Measurements from ENCODE around the gene WNT5A.

Gene WNT5A

DNA sequence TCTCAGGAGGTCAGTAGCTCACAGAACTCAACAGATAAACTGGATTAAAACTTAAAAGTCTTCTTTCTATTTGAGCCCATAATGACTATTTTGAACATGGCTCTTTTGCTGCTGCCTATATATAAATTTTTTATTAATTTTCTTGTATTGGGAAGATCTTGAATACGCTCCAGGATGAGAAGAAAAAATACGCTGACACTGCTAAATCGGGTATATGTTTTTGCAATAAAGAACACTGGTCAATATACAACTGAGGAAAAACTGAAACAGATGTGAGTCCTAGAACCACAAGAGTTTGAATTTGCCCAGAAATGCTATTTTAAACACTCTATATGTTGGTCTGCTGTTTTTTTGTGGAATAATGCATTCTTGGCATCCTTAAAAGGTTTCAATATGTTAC is 20.6 kb downstream of the WNT5A start:
- Mint-ChIP-seq H3K27ac (no peak overlapping the region), H3K27me3 (no peaks in the 10 kb centered on the region), H3K4me1 (ENCODE audit: low read depth in 2 of 2) (no peaks in the 10 kb centered on the region), H3K4me3 (no peak overlapping the region), H3K9me3 (peaks cover 0 to 2% of the 10 kb centered on the region in 2 donors), H3K36me3 (ENCODE audit: insufficient read depth) (no peaks in the 10 kb centered on the region)
- DNase-seq (no peak), ATAC-seq (replicated peaks) (no peak)

- Mint-ChIP-seq H3K27me3 (no peaks in the 10 kb centered on the region), H3K4me3 (no peak overlapping the region), H3K4me1 (ENCODE audit: low read depth in 2 of 2) (no peaks in the 10 kb centered on the region), H3K36me3 (ENCODE audit: insufficient read depth) (no peaks in the 10 kb centered on the region), H3K27ac (no peak overlapping the region), H3K9me3 (peaks cover 2 to 9% of the 10 kb centered on the region in 2 donors)
- no peak for ATAC-seq (replicated peaks)
- no peak for DNase-seq
Measured at GRCh38 chr3:55461896-55462295, 25.2 kb downstream of the WNT5A start.

GRCh38 chr3:55459838-55460237 is 27.3 kb downstream of the WNT5A start:
- Mint-ChIP-seq H3K4me3 (no peak overlapping the region), H3K27ac (no peak overlapping the region), H3K36me3 (ENCODE audit: insufficient read depth) (no peaks in the 10 kb centered on the region), H3K4me1 (ENCODE audit: low read depth in 2 of 2) (no peaks in the 10 kb centered on the region), H3K9me3 (peaks cover 3 to 9% of the 10 kb centered on the region in 2 donors), H3K27me3 (no peaks in the 10 kb centered on the region)
- DNase-seq (no peak), ATAC-seq (replicated peaks) (no peak)

GRCh38 chr3:55458181-55458790 is 28.8 kb downstream of the WNT5A start:
- Mint-ChIP-seq H3K36me3 (ENCODE audit: insufficient read depth) (no peaks in the 10 kb centered on the region), H3K4me3 (no peak overlapping the region), H3K4me1 (ENCODE audit: low read depth in 2 of 2) (no peaks in the 10 kb centered on the region), H3K27me3 (no peaks in the 10 kb centered on the region), H3K27ac (no peak overlapping the region), H3K9me3 (peaks cover 7 to 9% of the 10 kb centered on the region in 2 donors)
- DNase-seq (no peak), ATAC-seq (replicated peaks) (no peak)

DNA sequence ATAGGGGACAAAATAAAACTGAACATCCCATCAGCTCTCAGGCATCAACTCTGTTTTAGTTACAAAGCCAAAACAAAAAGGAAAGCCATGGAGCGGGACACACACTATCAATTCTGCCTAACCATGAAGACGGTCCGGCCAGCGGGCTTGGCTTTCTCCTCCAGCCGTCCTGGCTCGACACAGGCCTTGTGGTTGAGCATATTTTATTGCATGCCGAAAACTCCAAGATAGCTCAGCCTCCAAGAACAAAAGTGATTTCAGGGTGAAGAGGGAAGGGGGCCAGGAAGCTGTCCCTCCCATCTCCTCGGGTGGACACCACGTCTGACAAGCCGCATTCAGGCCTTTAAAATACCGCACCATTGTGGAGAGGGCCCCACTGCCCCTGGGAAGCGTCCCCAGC is 31.2 kb downstream of the WNT5A start:
- Mint-ChIP-seq H3K36me3 (ENCODE audit: insufficient read depth) (no peaks in the 10 kb centered on the region), H3K4me3 (no peak overlapping the region), H3K27me3 (no peaks in the 10 kb centered on the region), H3K4me1 (ENCODE audit: low read depth in 2 of 2) (no peaks in the 10 kb centered on the region), H3K27ac (no peak overlapping the region), H3K9me3 (peaks cover 5 to 6% of the 10 kb centered on the region in 2 donors)
- ATAC-seq (replicated peaks) (no peak), DNase-seq (no peak)

- no peak for DNase-seq
- H3K9me3 Mint-ChIP-seq, result peaks cover 0 to 5% of the 10 kb centered on the region in 2 donors
- H3K27ac Mint-ChIP-seq, result no peak overlapping the region
- no peak overlapping the region for H3K4me3 Mint-ChIP-seq
- no peaks in the 10 kb centered on the region for H3K27me3 Mint-ChIP-seq
- no peaks in the 10 kb centered on the region for H3K4me1 Mint-ChIP-seq (ENCODE audit: low read depth in 2 of 2)
- ATAC-seq (replicated peaks), result no peak
- H3K36me3 Mint-ChIP-seq (ENCODE audit: insufficient read depth), result no peaks in the 10 kb centered on the region
Measured at GRCh38 chr3:55454611-55455010, 32.5 kb downstream of the WNT5A start.

GRCh38 chr3:55453886-55454496 is 33.1 kb downstream of the WNT5A start:
- ATAC-seq (replicated peaks), result no peak

DNA sequence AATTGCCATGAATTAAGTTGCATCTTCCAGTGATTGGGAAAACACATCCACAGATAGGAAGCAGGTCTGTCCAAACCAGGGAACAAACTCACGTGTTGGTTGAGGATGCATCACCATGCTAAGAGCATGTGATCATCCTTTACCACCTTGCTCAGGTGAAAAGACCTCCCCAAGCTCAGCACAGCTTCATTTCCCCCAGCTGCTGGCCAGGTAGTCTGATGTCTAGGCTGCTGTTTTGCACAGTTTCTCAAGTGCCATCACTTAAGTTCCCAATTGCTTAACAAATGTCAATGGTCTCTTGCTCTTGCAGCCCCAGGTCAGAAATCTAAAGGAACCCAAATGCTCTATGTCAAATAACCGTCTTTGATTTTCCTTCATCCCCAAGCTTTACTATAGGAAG is 34.2 kb downstream of the WNT5A start:
- H3K36me3 Mint-ChIP-seq (ENCODE audit: insufficient read depth), result no peaks in the 10 kb centered on the region
- no peaks in the 10 kb centered on the region for H3K4me1 Mint-ChIP-seq (ENCODE audit: low read depth in 2 of 2)
- peaks cover 1 to 5% of the 10 kb centered on the region in 2 donors for H3K9me3 Mint-ChIP-seq
- ATAC-seq (replicated peaks), result no peak
- no peak for DNase-seq
- H3K4me3 Mint-ChIP-seq, result no peak overlapping the region
- no peak overlapping the region for H3K27ac Mint-ChIP-seq
- no peaks in the 10 kb centered on the region for H3K27me3 Mint-ChIP-seq

More at GRCh38 chr3:55453886-55454496, 33.1 kb downstream of the WNT5A start:
- H3K36me3 Mint-ChIP-seq (ENCODE audit: insufficient read depth), result no peaks in the 10 kb centered on the region
- peaks cover 0 to 5% of the 10 kb centered on the region in 2 donors for H3K9me3 Mint-ChIP-seq
- H3K27me3 Mint-ChIP-seq, result no peaks in the 10 kb centered on the region
- no peak for DNase-seq
- no peaks in the 10 kb centered on the region for H3K4me1 Mint-ChIP-seq (ENCODE audit: low read depth in 2 of 2)
- no peak overlapping the region for H3K27ac Mint-ChIP-seq
- no peak overlapping the region for H3K4me3 Mint-ChIP-seq

- Mint-ChIP-seq H3K27me3 (no peaks in the 10 kb centered on the region), H3K27ac (no peak overlapping the region), H3K9me3 (peaks cover 5 to 6% of the 10 kb centered on the region in 2 donors), H3K4me1 (ENCODE audit: low read depth in 2 of 2) (no peaks in the 10 kb centered on the region), H3K4me3 (no peak overlapping the region), H3K36me3 (ENCODE audit: insufficient read depth) (no peaks in the 10 kb centered on the region)
- DNase-seq (no peak), ATAC-seq (replicated peaks) (no peak)
Measured at GRCh38 chr3:55449527-55449926, 37.6 kb downstream of the WNT5A start.

GRCh38 chr3:55446850-55447249 is 40.3 kb downstream of the WNT5A start:
- H3K27me3 Mint-ChIP-seq, result no peaks in the 10 kb centered on the region
- H3K36me3 Mint-ChIP-seq (ENCODE audit: insufficient read depth), result no peaks in the 10 kb centered on the region
- no peak for DNase-seq
- H3K27ac Mint-ChIP-seq, result no peak overlapping the region
- no peaks in the 10 kb centered on the region for H3K4me1 Mint-ChIP-seq (ENCODE audit: low read depth in 2 of 2)
- H3K9me3 Mint-ChIP-seq, result peaks cover 3 to 14% of the 10 kb centered on the region in 2 donors
- no peak for ATAC-seq (replicated peaks)
- no peak overlapping the region for H3K4me3 Mint-ChIP-seq

DNA sequence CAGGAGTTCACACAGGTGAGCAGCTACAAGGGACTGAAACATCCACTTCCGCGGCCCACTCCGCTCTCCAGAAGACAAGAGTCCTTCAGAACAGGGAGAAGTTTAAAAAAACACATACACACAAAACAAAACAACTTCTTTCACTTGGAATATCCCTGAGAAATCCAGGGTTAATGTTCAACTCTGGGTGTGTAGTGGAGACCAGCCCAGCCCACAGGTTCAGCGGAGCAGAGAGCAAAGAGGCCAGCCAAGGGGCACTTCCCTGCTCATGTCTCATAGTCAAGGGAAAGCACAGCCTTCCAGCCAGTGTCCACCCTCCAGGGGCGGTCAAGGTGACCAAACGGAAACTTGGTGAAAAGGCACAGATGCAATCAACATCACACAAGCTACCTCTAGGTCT is 41.6 kb downstream of the WNT5A start:
- Mint-ChIP-seq H3K4me3 (no peak overlapping the region), H3K36me3 (ENCODE audit: insufficient read depth) (no peaks in the 10 kb centered on the region), H3K27me3 (no peaks in the 10 kb centered on the region), H3K9me3 (peaks cover 4 to 14% of the 10 kb centered on the region in 2 donors), H3K27ac (no peak overlapping the region), H3K4me1 (ENCODE audit: low read depth in 2 of 2) (no peaks in the 10 kb centered on the region)
- DNase-seq (no peak), ATAC-seq (replicated peaks) (no peak)

DNA sequence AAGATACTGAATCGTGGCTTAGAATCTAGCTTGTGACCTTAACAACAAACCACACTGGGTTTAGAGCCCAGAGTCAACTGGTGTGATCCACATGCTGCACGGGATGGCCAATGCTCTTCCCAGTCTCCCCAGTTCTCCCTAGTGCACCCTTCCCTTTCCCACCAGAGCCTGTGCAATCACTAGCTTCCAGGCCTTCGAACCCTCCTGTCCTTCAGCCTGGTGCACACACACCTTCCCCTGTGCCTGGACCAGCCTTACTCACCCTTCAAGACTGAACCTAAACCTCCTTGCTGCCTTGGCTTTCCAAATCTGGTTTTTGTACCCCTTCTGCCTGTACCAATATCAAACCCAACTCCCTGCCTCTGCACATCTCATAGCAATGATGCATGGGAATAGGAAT is 43.8 kb downstream of the WNT5A start:
- ATAC-seq (replicated peaks) (no peak), DNase-seq (no peak)
- no peaks in the 10 kb centered on the region for H3K4me1 Mint-ChIP-seq (ENCODE audit: low read depth in 2 of 2)
- peaks cover 11 to 20% of the 10 kb centered on the region in 2 donors for H3K9me3 Mint-ChIP-seq
- H3K27me3 Mint-ChIP-seq, result no peaks in the 10 kb centered on the region
- no peak overlapping the region for H3K27ac Mint-ChIP-seq
- H3K36me3 Mint-ChIP-seq (ENCODE audit: insufficient read depth), result no peaks in the 10 kb centered on the region
- H3K4me3 Mint-ChIP-seq, result no peak overlapping the region

DNA sequence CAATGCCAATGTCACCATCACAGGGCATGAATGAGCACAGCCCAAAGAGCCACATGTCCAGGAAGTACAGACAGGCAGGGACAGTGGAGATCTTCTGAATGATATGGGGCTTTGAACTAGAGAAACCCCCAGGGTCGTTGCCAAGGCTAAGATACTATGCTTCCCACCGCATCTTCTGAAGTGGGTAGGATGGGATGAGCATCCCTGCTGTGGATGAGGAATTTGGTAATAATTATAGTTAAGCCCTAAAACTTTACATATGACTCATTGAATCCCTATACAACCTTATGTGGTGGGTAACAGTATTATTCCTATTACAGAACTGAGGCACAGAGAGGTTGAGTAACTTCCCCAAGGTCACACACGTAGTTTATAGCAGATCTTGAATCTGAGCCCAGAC is 44.2 kb downstream of the WNT5A start:
- H3K36me3 Mint-ChIP-seq (ENCODE audit: insufficient read depth), result no peaks in the 10 kb centered on the region
- no peak for ATAC-seq (replicated peaks)
- DNase-seq, result no peak
- H3K27me3 Mint-ChIP-seq, result no peaks in the 10 kb centered on the region
- H3K4me1 Mint-ChIP-seq (ENCODE audit: low read depth in 2 of 2), result no peaks in the 10 kb centered on the region
- H3K4me3 Mint-ChIP-seq, result no peak overlapping the region
- no peak overlapping the region for H3K27ac Mint-ChIP-seq
- H3K9me3 Mint-ChIP-seq, result peaks cover 11 to 19% of the 10 kb centered on the region in 2 donors

GRCh38 chr3:55441499-55441898 is 45.6 kb downstream of the WNT5A start:
- H3K27me3 Mint-ChIP-seq, result no peaks in the 10 kb centered on the region
- H3K36me3 Mint-ChIP-seq (ENCODE audit: insufficient read depth), result no peaks in the 10 kb centered on the region
- DNase-seq, result no peak
- peaks cover 14 to 15% of the 10 kb centered on the region in 2 donors for H3K9me3 Mint-ChIP-seq
- no peak overlapping the region for H3K4me3 Mint-ChIP-seq
- H3K27ac Mint-ChIP-seq, result no peak overlapping the region
- H3K4me1 Mint-ChIP-seq (ENCODE audit: low read depth in 2 of 2), result no peaks in the 10 kb centered on the region
- no peak for ATAC-seq (replicated peaks)

Measured in effector memory CD8-positive, alpha-beta T cell (primary cell).